ENCODE results near the gene LHFPL3. TPM values are rescaled to one million over a fixed set of nuclear protein-coding genes. Genes with fewer than 3 reads are reported as not detected.

Gene LHFPL3
- polyA plus RNA-seq, 1 donor from 2014 or later = 5.6 TPM

GRCh38 chr7:104820836-104821535 lies 492.6 kb downstream of the LHFPL3 start (continued):
- TF ChIP-seq CTCF (IDR thresholded peaks at IDR 0.05; ENCODE audit: poor library complexity, severe bottlenecking) (no peak), EP300 (conservative IDR thresholded peaks at IDR 0.05; ENCODE audit: poor library complexity, severe bottlenecking) (no peak)

- Histone ChIP-seq H3K27ac (ENCODE audit: low read length) (no peak overlapping the region), H3K27me3 (ENCODE audit: insufficient read depth, low read depth, low read length) (no peaks in the 10 kb centered on the region), H3K9me3 (ENCODE audit: low read length) (no peaks in the 10 kb centered on the region), H2AFZ (ENCODE audit: low read depth, low read length) (no peak overlapping the region), H3K9me2 (ENCODE audit: insufficient read depth, low read length) (no peaks in the 10 kb centered on the region), H3F3A (ENCODE audit: insufficient read depth, low read length, poor library complexity, severe bottlenecking) (no peaks in the 10 kb centered on the region), H3K79me2 (replicated peaks; ENCODE audit: insufficient read depth, low read length) (no peaks in the 10 kb centered on the region), H3K4me3 (ENCODE audit: low read length) (no peak overlapping the region), H3K9ac (ENCODE audit: low read length) (no peak overlapping the region), H3K4me2 (ENCODE audit: low read length) (no peak overlapping the region), H3K36me3 (ENCODE audit: insufficient read depth, low read length) (no peaks in the 10 kb centered on the region), H4K20me1 (ENCODE audit: insufficient read depth) (no peaks in the 10 kb centered on the region)
- TF ChIP-seq EP300 (conservative IDR thresholded peaks at IDR 0.05; ENCODE audit: poor library complexity, severe bottlenecking) = no peak
- no peak for TF ChIP-seq POLR2AphosphoS5 (IDR thresholded peaks at IDR 0.05)
- TF ChIP-seq RAD21 (conservative IDR thresholded peaks at IDR 0.05) = no peak
- no peak for TF ChIP-seq REST (IDR thresholded peaks at IDR 0.05; ENCODE audit: borderline replicate concordance)
- TF ChIP-seq TAF1 (IDR thresholded peaks at IDR 0.05; ENCODE audit: low read depth) = no peak
- TF ChIP-seq CTCF (IDR thresholded peaks at IDR 0.05; ENCODE audit: poor library complexity, severe bottlenecking) = no peak
Observed at GRCh38 chr7:104823177-104823576, 494.8 kb downstream of the LHFPL3 start.

- H3K9ac ChIP-seq (ENCODE audit: low read length) = no peak overlapping the region
- TF ChIP-seq CTCF (IDR thresholded peaks at IDR 0.05; ENCODE audit: poor library complexity, severe bottlenecking) (no peak), EP300 (conservative IDR thresholded peaks at IDR 0.05; ENCODE audit: poor library complexity, severe bottlenecking) (no peak), RAD21 (conservative IDR thresholded peaks at IDR 0.05) (no peak)
- no peaks in the 10 kb centered on the region for H3K36me3 ChIP-seq (ENCODE audit: insufficient read depth, low read length)
- H3K27ac ChIP-seq (ENCODE audit: low read length) = no peak overlapping the region
- no peaks in the 10 kb centered on the region for H3F3A ChIP-seq (ENCODE audit: insufficient read depth, low read length, poor library complexity, severe bottlenecking)
- no peak overlapping the region for H3K4me2 ChIP-seq (ENCODE audit: low read length)
- no peaks in the 10 kb centered on the region for H3K9me3 ChIP-seq (ENCODE audit: low read length)
- H3K9me2 ChIP-seq (ENCODE audit: insufficient read depth, low read length) = no peaks in the 10 kb centered on the region
- no peaks in the 10 kb centered on the region for H3K27me3 ChIP-seq (ENCODE audit: insufficient read depth, low read depth, low read length)
- no peaks in the 10 kb centered on the region for H4K20me1 ChIP-seq (ENCODE audit: insufficient read depth)
- no peak overlapping the region for H3K4me3 ChIP-seq (ENCODE audit: low read length)
- no peaks in the 10 kb centered on the region for H3K79me2 ChIP-seq (replicated peaks; ENCODE audit: insufficient read depth, low read length)
- H2AFZ ChIP-seq (ENCODE audit: low read depth, low read length) = no peak overlapping the region
Observed at GRCh38 chr7:104825099-104825498, 496.7 kb downstream of the LHFPL3 start.
